Measurements from ENCODE around the gene CHP1.
"Not testable (repeated sequence)": the region's sequence is repeated elsewhere in the genome, so short reads cannot be mapped to it uniquely, and the experiment has no call there.

CHP1 gene

GRCh38 chr15:41235929-41236328 is 4.9 kb downstream of the CHP1 start:
- no peak for TF ChIP-seq ZNF274 (IDR thresholded peaks at IDR 0.05; ENCODE audit: low read depth, low read length)
- H3K4me3 ChIP-seq (ENCODE audit: low read length): no peak overlapping the region

- H3K4me3 ChIP-seq (ENCODE audit: low read length): no peak overlapping the region
- TF ChIP-seq ZNF274 (IDR thresholded peaks at IDR 0.05; ENCODE audit: low read depth, low read length): no peak
Measured at GRCh38 chr15:41238100-41238499, 7.0 kb downstream of the CHP1 start.

GRCh38 chr15:41241221-41241964 is 10.3 kb downstream of the CHP1 start:
- H3K4me3 ChIP-seq (ENCODE audit: low read length): no peak overlapping the region
- no peak for TF ChIP-seq ZNF274 (IDR thresholded peaks at IDR 0.05; ENCODE audit: low read depth, low read length)

GRCh38 chr15:41250745-41251144 is 19.7 kb downstream of the CHP1 start:
- not testable (repeated sequence) for H3K4me3 ChIP-seq (ENCODE audit: low read length)

- no peak for TF ChIP-seq ZNF274 (IDR thresholded peaks at IDR 0.05; ENCODE audit: low read depth, low read length)
Measured at GRCh38 chr15:41251411-41251810, 20.3 kb downstream of the CHP1 start.

GRCh38 chr15:41254560-41254959 is 23.5 kb downstream of the CHP1 start:
- no peak for TF ChIP-seq ZNF274 (IDR thresholded peaks at IDR 0.05; ENCODE audit: low read depth, low read length)
- no peak overlapping the region for H3K4me3 ChIP-seq (ENCODE audit: low read length)

More at GRCh38 chr15:41251411-41251810, 20.3 kb downstream of the CHP1 start:
- no peak overlapping the region for H3K4me3 ChIP-seq (ENCODE audit: low read length)

GRCh38 chr15:41256103-41256502 is 25.0 kb downstream of the CHP1 start:
- TF ChIP-seq ZNF274 (IDR thresholded peaks at IDR 0.05; ENCODE audit: low read depth, low read length): no peak
- H3K4me3 ChIP-seq (ENCODE audit: low read length): no peak overlapping the region

GRCh38 chr15:41256577-41257038 is 25.5 kb downstream of the CHP1 start:
- no peak for TF ChIP-seq ZNF274 (IDR thresholded peaks at IDR 0.05; ENCODE audit: low read depth, low read length)
- H3K4me3 ChIP-seq (ENCODE audit: low read length): no peak overlapping the region

GRCh38 chr15:41258750-41259471 is 27.8 kb downstream of the CHP1 start:
- no peak for TF ChIP-seq ZNF274 (IDR thresholded peaks at IDR 0.05; ENCODE audit: low read depth, low read length)
- no peak overlapping the region for H3K4me3 ChIP-seq (ENCODE audit: low read length)

- TF ChIP-seq ZNF274 (IDR thresholded peaks at IDR 0.05; ENCODE audit: low read depth, low read length): no peak
Measured at GRCh38 chr15:41259546-41260189, 28.6 kb downstream of the CHP1 start.

GRCh38 chr15:41260924-41261323 is 29.9 kb downstream of the CHP1 start:
- H3K4me3 ChIP-seq (ENCODE audit: low read length): not testable (repeated sequence)

More at GRCh38 chr15:41259546-41260189, 28.6 kb downstream of the CHP1 start:
- no peak overlapping the region for H3K4me3 ChIP-seq (ENCODE audit: low read length)

- no peak for TF ChIP-seq ZNF274 (IDR thresholded peaks at IDR 0.05; ENCODE audit: low read depth, low read length)
- H3K4me3 ChIP-seq (ENCODE audit: low read length): no peak overlapping the region
Measured at GRCh38 chr15:41262571-41262970, 31.5 kb downstream of the CHP1 start.

- TF ChIP-seq ZNF274 (IDR thresholded peaks at IDR 0.05; ENCODE audit: low read depth, low read length): no peak
- H3K4me3 ChIP-seq (ENCODE audit: low read length): no peak overlapping the region
Measured at GRCh38 chr15:41263891-41264351, 32.9 kb downstream of the CHP1 start.

GRCh38 chr15:41269887-41270286 is 38.8 kb downstream of the CHP1 start:
- no peak for TF ChIP-seq ZNF274 (IDR thresholded peaks at IDR 0.05; ENCODE audit: low read depth, low read length)
- H3K4me3 ChIP-seq (ENCODE audit: low read length): no peak overlapping the region

GRCh38 chr15:41276831-41277230 is 45.8 kb downstream of the CHP1 start:
- H3K4me3 ChIP-seq (ENCODE audit: low read length): no peak overlapping the region
- no peak for TF ChIP-seq ZNF274 (IDR thresholded peaks at IDR 0.05; ENCODE audit: low read depth, low read length)

Data from GM08714 (cell line).